Stimulated activated CD4-positive, alpha-beta T cell treated with anti-CD3 and anti-CD28 coated beads, TNF-alpha, amount 100 ng/mL, for 1 hour (primary cell): ENCODE results near the gene SMYD2.
"Not testable (repeated sequence)": the region's sequence is repeated elsewhere in the genome, so short reads cannot be mapped to it uniquely, and the experiment has no call there.

ENCODE experiments used
- DNase-seq, 3 donors: peaks; one replicate each; pipeline ENCODE4 v3.0.0-alpha.2; 2020; ENCODE audit warnings: low read depth in 3 of 3, low spot score in 1 of 3

The SMYD2 gene

DNA sequence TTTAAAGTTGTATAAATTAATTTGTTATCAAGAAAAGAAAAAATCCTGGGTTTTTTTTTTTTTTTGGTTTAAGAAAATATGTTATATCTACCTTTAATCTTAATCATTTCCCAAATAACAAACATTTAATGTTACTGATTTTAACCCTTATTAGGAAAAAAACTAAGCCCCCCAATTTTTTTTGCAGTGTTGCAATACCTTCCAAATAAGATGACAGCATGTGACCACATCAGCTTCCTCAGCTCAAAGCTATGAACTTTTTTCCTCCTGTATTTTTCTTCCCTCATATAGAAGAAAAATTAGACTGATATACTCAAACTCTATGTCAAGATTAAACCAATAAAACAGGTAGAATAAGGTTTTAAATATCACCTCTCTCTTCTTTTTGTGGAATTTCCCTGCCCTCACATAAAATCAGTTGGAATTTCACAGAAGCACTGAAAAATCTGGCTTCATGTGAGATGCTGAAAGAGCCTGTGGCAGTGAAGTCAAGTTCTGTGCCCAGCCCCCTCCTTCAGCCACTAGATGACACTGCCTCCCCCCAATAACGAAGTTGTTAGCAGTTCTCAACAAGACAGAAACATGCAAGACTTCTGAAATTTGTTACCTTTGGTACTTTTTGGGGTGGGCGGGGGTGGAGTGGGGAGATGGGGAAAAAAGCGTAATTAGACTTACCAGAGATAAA lies 9.6 kb upstream of the SMYD2 start:
- no peak for DNase-seq

- DNase-seq = no peak
Observed at GRCh38 chr1:214271995-214272731, 8.8 kb upstream of the SMYD2 start.

DNA sequence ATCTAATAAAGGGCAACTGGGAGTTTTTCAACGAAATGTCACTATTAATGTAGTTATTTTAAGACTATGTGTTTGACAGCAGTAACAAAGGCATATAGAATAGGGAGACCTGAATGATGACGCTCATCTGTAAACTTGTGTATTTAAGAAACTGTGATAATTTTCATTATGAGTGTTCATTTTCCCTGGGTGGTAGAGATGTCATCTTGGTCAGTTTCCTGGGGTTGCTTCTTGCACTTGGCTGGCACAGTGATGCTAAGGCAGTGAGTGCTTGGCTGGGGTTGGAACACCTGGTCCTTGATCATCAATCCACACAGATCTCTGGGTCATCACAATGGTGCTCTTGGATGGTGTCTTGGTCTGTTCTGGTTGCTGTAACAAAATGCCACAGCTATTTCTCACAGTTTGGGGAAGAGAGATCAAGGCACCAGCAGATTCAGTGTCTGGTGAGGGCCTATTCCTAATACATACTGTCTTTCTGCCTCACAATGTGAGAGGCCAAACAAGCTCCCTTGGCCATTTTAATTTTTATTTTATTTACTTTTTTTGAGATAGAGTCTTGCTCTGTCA lies 7.9 kb upstream of the SMYD2 start:
- no peak for DNase-seq

GRCh38 chr1:214275700-214276099 lies 5.3 kb upstream of the SMYD2 start:
- DNase-seq = not testable (repeated sequence)

GRCh38 chr1:214276786-214277185 lies 4.2 kb upstream of the SMYD2 start:
- DNase-seq = no peak

- no peak for DNase-seq
Observed at GRCh38 chr1:214277704-214278635, 3.0 kb upstream of the SMYD2 start.

GRCh38 chr1:214280386-214281020 lies 456 bp upstream of the SMYD2 start:
- no peak for DNase-seq

DNA sequence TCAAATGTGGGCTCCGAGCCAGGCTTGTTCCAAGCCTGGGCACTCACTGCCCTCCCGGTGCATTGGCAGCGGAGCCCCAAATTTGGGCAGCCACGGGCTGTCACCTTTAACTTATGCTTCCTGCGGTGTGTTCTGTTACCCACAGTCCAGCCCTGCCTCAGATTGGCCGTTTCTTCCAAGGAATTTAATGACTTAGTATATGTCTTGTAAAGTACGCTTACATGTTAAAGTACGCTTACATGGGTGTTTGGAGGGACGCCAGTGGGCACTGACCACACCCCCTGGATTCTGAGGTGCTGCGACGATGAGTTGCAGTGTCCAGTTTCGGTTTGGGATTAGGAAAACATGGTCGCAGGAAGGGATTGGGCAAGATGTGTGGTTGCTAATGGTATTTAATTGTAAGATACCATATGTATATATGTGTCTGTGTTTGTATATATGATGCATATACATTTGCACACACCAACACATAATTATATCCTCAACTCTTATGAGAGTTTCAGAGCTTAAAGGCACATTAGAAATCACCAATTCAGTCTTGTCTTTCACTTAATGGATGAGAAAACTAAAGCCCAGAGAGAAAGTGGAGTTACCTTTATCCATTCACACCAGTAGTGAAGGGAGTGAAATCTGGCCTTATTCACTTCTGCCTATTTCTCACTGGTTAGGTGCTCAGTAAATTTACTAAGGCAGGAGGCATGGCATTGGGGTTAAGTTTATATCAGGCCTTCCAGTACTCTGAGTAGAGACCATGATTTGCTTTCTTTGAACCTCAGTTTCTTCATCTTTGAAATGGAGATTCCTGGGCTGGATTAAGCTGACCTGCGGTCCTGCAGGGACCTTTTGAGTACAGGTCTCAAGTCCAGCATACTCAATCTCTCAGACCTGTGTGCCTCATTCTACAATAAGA lies 1.0 kb downstream of the SMYD2 start:
- DNase-seq = no peak

DNA sequence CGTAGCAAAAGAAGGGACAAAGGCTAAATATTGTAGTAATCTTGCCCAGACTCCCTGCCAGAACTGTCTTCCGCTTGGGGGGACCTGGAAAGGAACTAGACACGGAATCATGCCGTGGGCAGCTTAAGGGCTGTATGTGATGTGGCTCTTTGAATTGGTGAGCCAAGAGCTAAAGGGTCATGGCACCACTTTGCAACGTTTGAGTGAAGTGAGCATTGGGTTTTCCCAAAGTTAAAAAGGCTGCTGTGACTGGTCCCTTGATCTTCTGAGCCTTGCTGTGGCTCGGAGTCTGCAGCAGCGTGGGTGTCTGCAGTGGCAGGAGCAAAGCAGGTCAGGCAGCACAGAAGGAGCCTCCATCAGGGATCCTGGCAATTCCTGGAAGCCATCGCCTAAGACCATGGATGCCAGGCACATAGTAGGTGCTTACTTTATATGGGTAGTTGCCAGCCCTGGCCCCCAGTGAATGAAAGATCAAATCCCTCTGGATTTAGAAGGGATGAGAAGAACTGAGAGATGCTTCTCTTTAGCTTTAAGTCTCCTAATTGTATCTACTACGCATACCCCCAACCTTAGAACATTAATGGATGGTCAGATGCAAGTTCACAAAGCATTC lies 1.8 kb downstream of the SMYD2 start:
- DNase-seq = no peak

GRCh38 chr1:214285610-214286440 lies 4.9 kb downstream of the SMYD2 start:
- DNase-seq = no peak

- DNase-seq = no peak
Observed at GRCh38 chr1:214287884-214288283, 6.9 kb downstream of the SMYD2 start.

DNA sequence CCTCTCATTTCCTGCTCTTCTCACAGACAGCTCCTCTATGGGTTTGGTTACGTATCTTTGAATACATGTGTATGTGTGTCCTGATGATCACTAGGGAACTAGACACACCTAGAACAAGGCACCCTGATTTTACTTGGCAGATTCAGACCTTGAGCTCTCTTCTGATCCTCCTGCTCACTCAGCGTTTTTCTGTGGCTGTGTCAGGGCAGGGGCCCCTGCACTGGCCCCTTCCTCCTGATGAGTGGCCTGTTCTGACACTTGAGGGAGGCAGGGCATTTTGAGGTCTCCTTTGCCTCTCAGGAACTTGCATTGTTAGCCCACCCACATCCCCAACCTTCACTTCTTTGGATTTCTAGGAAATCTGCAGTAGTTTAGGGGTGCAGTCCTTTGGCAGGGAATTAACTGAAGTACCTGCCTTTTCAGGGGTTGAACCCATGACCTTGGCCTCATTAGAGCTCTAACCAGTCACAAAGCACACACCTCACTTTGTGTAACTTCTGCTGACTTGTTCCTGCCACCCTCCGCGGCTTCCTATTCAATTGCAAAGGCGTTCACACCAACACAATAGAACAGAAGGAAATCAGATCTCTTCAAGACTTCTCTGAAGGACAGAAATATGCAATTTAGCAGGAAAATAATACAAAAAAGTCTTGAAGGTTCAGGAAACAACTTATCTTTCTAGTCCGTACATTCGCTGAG lies 8.8 kb downstream of the SMYD2 start:
- no peak for DNase-seq

- DNase-seq = no peak
Observed at GRCh38 chr1:214290424-214291037, 9.6 kb downstream of the SMYD2 start.

- DNase-seq = no peak
Observed at GRCh38 chr1:214292322-214292721, 11.4 kb downstream of the SMYD2 start.

DNA sequence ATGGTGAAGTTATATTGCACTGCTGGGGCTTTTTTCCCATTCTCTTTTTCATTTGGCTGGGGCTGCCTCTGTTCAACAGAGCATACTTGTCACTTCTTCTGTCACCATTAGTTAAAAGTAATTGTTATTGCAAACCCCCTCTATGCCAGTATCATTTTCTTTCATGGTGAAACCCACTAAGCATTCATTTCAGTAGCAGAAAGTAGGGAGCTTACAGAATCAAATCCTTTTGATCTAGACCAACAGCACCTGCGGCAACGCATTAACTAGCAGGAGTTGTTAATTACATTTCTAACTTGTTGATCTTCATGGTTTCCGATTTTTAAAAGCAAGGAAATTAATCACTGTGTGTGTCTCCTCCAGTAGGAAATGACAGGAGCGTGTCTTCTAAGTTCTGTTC lies 15.0 kb downstream of the SMYD2 start:
- no peak for DNase-seq

DNA sequence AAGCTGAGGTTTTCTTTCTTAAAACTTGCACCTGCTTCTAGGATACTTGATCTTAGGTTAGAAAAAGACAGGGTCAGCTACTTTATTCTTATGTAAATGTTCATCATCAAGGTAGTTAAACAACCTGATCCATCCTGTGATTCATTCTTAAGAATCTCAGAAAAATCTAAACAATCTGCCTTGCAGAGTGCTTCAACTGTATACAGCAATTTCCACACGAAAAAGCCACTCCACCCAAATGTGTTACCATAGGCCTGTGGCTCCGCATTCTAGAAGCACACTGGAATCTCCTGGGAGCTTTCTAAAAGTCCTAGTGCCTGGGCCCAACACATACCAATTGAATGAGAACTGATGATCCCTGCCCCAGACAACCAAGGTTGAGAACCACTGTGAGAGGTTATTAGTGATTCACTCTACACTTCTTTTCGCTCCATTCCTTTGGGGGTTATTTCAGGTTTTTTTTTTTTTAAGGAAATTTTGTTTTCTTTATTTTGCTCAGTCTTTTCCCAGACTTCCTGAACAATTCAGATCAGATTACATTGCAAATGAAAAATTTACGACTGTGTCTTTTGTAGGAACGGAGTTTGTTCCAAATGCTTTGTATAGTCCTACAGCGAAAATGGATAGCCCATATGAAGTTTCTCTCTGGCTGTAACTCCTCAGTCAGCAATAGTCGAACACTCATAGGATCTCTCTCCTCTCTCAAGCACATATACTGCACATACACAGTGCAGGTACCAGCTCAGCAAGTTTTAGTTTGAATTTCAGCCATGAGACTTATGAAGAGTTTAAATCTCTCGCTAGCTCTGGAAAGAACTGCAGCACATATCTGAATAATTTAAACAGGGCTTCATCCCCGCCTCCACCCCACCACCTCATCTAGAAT lies 16.1 kb downstream of the SMYD2 start:
- DNase-seq = no peak
